NB4 (cell line): ENCODE results near the gene NCOA7.

Experiments
- DNase-seq: peaks from one replicate; pipeline ENCODE4 v3.0.0; 2010; ENCODE audit warnings: low read depth
- H3K4me3 ChIP-seq: one replicate; pipeline ENCODE4 v1.5.1; 2011; ENCODE audit warnings: mild to moderate bottlenecking, low read depth, low read length, moderate library complexity
- MYC ChIP-seq: IDR thresholded peaks from 2 replicates; pipeline ENCODE4 v1.6.1; 2011; ENCODE audit warnings: low read depth, low read length
- POLR2A ChIP-seq: IDR thresholded peaks from 2 replicates; pipeline ENCODE4 v1.6.1; 2011; ENCODE audit warnings: mild to moderate bottlenecking; ENCODE audit not compliant: insufficient read length; ENCODE audit errors: extremely low read depth
- TF ChIP-seq, protein P1 (sequence below): IDR thresholded peaks from 2 replicates; pipeline ENCODE4 v1.6.1; 2011; ENCODE audit warnings: low read depth, low read length
- TF ChIP-seq, protein P2 (sequence below): IDR thresholded peaks from one replicate; pipeline ENCODE4 v1.5.1; 2012; ENCODE audit warnings: low read depth, low read length

Gene NCOA7

DNA sequence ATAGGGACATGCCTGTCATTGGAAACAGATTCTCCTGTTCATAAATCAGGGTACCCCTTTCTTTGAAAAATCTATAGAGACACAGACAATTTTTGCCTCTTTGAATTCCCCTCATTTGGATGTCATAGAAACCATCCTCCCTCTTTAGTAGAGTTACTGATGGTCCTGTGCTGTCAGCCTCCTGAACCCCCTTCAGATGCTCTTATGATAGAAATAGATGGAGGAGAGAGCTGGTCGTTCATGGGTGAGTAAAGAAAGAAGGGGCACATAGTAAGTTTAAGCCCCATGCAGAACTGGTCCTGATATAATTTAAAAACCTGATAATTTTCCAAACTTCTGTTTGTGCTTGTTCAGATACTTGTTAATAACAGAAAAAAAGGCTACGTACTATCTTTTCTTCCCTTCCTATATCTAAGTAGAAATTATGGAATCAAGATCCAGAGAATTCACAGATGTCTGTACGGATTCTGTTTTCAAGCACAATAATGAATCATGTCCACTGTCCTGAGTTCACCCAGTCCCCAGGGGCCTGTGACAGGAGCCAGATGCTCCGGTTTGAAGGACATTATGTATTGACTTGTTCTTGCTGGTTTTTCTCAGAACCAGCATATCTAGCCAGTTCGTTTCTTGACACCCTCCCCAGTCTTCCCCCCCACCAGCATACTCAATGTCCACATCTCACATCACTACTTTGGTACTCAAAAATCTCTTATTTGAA is 78.1 kb downstream of the NCOA7 start:
- no peak overlapping the region for H3K4me3 ChIP-seq
- TF ChIP-seq, protein P1, sequence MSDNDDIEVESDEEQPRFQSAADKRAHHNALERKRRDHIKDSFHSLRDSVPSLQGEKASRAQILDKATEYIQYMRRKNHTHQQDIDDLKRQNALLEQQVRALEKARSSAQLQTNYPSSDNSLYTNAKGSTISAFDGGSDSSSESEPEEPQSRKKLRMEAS: no peak
- no peak for TF ChIP-seq MYC
- TF ChIP-seq, protein P2, sequence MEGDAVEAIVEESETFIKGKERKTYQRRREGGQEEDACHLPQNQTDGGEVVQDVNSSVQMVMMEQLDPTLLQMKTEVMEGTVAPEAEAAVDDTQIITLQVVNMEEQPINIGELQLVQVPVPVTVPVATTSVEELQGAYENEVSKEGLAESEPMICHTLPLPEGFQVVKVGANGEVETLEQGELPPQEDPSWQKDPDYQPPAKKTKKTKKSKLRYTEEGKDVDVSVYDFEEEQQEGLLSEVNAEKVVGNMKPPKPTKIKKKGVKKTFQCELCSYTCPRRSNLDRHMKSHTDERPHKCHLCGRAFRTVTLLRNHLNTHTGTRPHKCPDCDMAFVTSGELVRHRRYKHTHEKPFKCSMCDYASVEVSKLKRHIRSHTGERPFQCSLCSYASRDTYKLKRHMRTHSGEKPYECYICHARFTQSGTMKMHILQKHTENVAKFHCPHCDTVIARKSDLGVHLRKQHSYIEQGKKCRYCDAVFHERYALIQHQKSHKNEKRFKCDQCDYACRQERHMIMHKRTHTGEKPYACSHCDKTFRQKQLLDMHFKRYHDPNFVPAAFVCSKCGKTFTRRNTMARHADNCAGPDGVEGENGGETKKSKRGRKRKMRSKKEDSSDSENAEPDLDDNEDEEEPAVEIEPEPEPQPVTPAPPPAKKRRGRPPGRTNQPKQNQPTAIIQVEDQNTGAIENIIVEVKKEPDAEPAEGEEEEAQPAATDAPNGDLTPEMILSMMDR: no peak
- TF ChIP-seq POLR2A: no peak
- DNase-seq: no peak

DNA sequence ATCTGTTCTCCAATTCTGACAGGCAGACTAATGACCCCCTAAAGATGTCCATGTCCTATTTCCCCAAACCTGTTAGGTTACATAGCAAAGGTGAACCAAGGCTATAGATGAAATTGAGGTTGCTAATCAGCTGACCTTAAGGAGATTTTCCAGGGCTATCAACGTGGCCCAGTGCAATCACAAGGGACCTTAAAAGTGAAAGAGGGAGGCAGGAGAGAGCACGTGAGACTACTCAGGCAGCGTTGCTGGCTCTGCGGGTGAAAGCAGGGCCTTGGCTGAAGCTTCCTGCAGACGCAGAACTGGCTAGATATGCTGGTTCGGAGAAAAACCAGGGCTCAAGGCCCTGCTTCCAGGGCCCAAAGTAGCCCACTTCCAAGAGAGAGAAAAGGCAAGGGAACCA is 78.7 kb downstream of the NCOA7 start:
- TF ChIP-seq POLR2A (no peak), MYC (no peak)
- TF ChIP-seq, protein P2: no peak
- TF ChIP-seq, protein P1: no peak
- H3K4me3 ChIP-seq: no peak overlapping the region
- no peak for DNase-seq

DNA sequence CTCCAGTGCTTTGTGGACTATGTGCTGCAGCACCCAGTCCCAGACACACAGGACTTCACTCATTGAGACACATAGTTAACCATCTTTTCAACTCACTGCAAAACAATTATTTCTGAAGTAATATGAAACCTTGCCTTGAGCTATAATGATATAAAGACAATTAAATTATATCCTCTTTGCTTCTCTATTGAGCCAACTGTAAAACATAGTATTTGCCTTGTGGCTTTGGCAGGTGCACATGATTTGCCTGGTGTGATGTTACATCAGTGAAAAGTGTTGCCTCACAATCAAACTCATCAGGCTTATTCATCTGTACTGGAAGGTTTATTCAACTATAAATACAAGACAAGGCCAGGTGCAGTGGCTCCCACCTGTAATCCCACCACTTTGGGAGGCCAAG is 80.6 kb downstream of the NCOA7 start:
- no peak for TF ChIP-seq POLR2A
- no peak for TF ChIP-seq MYC
- TF ChIP-seq, protein P1: no peak
- TF ChIP-seq, protein P2: no peak
- H3K4me3 ChIP-seq: no peak overlapping the region
- no peak for DNase-seq

DNA sequence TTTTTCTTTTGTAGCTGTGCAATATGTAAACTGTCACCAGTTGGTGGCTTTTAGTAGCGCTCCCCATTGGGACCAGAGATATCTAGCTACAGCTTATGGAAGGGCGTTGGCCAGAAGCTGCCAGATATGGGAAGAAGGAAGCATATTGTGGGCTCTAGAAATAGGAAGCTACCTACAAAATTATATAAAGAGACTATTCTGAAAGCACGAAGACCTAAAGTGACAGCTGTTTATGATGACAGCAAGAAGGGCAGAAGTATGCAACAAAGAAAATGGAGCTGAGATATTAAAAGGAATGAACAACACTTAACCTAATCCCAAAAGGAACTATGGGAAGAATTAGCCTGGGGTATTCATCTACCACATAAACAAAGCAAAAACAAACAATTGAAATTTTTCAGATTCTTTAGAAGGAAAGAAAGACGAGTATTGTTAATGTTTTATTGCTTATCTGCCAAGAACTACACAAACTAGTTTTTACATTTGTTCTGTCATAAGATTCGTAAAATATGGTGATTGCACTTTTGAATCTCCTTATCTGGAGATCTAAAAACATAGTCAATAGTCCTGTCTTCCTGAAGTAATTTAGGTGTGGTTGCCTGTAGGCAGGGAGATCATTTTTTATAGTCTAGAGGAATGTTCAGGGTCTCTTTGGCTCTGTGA is 81.6 kb downstream of the NCOA7 start:
- no peak overlapping the region for H3K4me3 ChIP-seq
- TF ChIP-seq, protein P2: no peak
- no peak for TF ChIP-seq MYC
- TF ChIP-seq, protein P1: no peak
- TF ChIP-seq POLR2A: no peak
- no peak for DNase-seq

DNA sequence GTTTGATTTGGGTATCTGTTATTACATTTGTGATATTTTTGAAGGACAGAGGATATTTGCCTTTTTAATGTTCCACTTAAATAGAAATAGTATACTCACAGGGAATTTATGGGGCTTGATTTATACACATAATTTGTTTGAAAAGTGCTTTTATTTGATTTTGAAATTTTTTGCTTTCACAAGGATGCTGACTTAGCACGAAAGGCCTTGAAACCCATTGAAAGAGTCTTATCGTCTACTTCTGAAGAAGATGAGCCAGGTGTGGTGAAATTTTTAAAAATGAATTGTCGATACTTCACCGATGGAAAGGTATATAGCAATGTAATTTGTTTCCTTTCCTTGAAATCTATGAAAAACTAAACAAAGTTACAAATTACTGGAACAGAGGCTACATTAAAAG is 91.5 kb downstream of the NCOA7 start:
- TF ChIP-seq, protein P1: no peak
- no peak for TF ChIP-seq POLR2A
- TF ChIP-seq, protein P2: no peak
- no peak for TF ChIP-seq MYC
- no peak for DNase-seq
- H3K4me3 ChIP-seq: no peak overlapping the region
